Natural killer cell (primary cell): ENCODE results near the gene DDX27. TPM values are rescaled to one million over a fixed set of nuclear protein-coding genes. Genes with fewer than 3 reads are reported as not detected.
A peak's percentile ranks its signal among the peaks of the same experiment; 100 is the strongest.
"Not testable (repeated sequence)": the region's sequence is repeated elsewhere in the genome, so short reads cannot be mapped to it uniquely, and the experiment has no call there.

Experiments used
- ATAC-seq, 3 donors: fragments of 150-1000 bp in 2 of 3; fragments of 200-7000 bp in 1 of 3; cut with Tn5 transposase; 1 replicate in 1 of 3; 2 replicates in 2 of 3; pipeline ENCODE4 v1.10.0; 2021; ENCODE audit warnings: mild to moderate bottlenecking in 2 of 3, moderate library complexity in 2 of 3
- DNase-seq, 2 donors: peaks; one replicate each; pipeline versions ENCODE4 v3.0.0 to v3.0.0-alpha.2; 2013 to 2021; ENCODE audit warnings: mixed read lengths in 1 of 2
- H3K27ac ChIP-seq: one replicate; pipeline ENCODE4 v1.5.1; 2013; ENCODE audit warnings: mild to moderate bottlenecking, low read length
- H3K27me3 ChIP-seq: one replicate; pipeline ENCODE4 v1.6.1; 2013; ENCODE audit warnings: low read length; ENCODE audit not compliant: control insufficient read depth, insufficient read depth
- H3K36me3 ChIP-seq: one replicate; pipeline ENCODE4 v1.6.1; 2013; ENCODE audit warnings: low read length; ENCODE audit not compliant: control insufficient read depth, insufficient read depth
- H3K4me1 ChIP-seq: one replicate; pipeline ENCODE4 v1.6.1; 2013; ENCODE audit warnings: low read length; ENCODE audit not compliant: control insufficient read depth, insufficient read depth
- H3K4me3 ChIP-seq: one replicate; pipeline ENCODE4 v1.5.1; 2013; ENCODE audit warnings: low read length
- H3K9me3 ChIP-seq: one replicate; pipeline ENCODE4 v1.6.1; 2013; ENCODE audit warnings: low read length; ENCODE audit not compliant: control insufficient read depth, insufficient read depth
- H3K27ac Mint-ChIP-seq, 2 donors: one replicate each; pipeline ENCODE4 v1.8.0; 2022; ENCODE audit warnings: mild to moderate bottlenecking in 2 of 2, mixed read lengths in 2 of 2, moderate library complexity in 1 of 2
- H3K27me3 Mint-ChIP-seq, 2 donors: one replicate each; pipeline ENCODE4 v1.8.0; 2022; ENCODE audit warnings: low read depth in 2 of 2, mixed read lengths in 2 of 2
- H3K36me3 Mint-ChIP-seq: one replicate; pipeline ENCODE4 v1.8.0; 2022; ENCODE audit warnings: mixed read lengths
- H3K4me1 Mint-ChIP-seq, 2 donors: one replicate each; pipeline ENCODE4 v1.8.0; 2022; ENCODE audit warnings: mixed read lengths in 2 of 2
- H3K4me3 Mint-ChIP-seq: one replicate; pipeline ENCODE4 v1.8.0; 2022; ENCODE audit warnings: mild to moderate bottlenecking, moderate library complexity, mixed read lengths
- H3K9me3 Mint-ChIP-seq, 2 donors: one replicate each; pipeline ENCODE4 v1.8.0; 2022; ENCODE audit warnings: mixed read lengths in 2 of 2
- WGBS: methylation state at CpG from one replicate; pipeline ENCODE4 v1.1.7; 2013; ENCODE audit warnings: missing lambda C conversion rate; ENCODE audit not compliant: insufficient coverage; 5-methylcytosine and 5-hydroxymethylcytosine counted together
- intact Hi-C: fragments of 100-400 bp; cut with micrococcal nuclease; formaldehyde crosslinking; loops from one replicate; pipeline ENCODE4 v1.14.2; 2022
- total RNA-seq, 4 donors: library from RNA; stranded (reverse); fragments of 120-200 nt in 1 of 4; gene quantifications; one replicate each; pipeline versions ENCODE4 v1.2.3 to v1.2.4, GENCODE V29; 2013 to 2022
- TF ChIP-seq, protein P1 (sequence below): fragments of 200-600 bp; IDR thresholded peaks from one replicate; pipeline ENCODE4 v1.8.0; 2022; ENCODE audit warnings: antibody characterized with exemption

Gene DDX27
- total RNA-seq, 3 donors from 2014 or later (not counting 1 experiment from before 2014, with no cell fraction given), result 71.5 to 91.3 (median 75.9) TPM

DNA sequence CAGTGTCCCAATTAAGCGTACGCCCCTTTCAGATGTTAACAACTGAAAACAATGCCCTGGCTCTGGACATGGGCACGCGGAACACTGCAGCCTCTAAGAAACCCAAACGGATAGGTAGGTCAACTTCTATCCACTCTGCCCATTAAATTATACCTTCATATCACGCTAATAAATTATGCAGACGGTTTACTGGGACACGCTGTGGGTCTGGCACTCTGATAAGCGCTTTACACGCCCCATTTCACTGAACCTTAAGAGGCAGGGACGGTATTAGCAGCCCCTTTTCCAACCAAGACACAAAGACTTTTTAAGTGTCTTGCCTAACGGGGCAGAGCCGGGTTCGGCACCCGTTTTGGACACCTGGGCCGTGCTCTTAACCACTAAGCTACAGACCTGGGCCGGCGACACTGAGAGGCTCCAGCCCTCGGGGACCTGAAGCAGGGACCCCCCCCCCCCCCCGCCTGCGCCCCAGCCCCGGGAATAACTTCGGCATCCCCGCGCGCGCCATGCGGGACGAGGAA lies 31.8 kb upstream of the DDX27 start:
- DNase-seq, result peak in 1 of 2 donors; percentile 48
- Mint-ChIP-seq H3K27me3 (peaks cover 0 to 3% of the 10 kb centered on the region in 2 donors), H3K9me3 (no peaks in the 10 kb centered on the region), H3K4me3 (peak overlapping the region; percentile 92), H3K36me3 (no peaks in the 10 kb centered on the region), H3K4me1 (peaks cover 41 to 47% of the 10 kb centered on the region in 2 donors), H3K27ac (peak overlapping the region; percentile 86)
- no peaks in the 10 kb centered on the region for H3K27me3 ChIP-seq
- H3K27ac ChIP-seq, result peak overlapping the region; percentile 82
- under 1% methylated on average over 27 of the region's 29 CpGs for WGBS
- TF ChIP-seq, protein P1, sequence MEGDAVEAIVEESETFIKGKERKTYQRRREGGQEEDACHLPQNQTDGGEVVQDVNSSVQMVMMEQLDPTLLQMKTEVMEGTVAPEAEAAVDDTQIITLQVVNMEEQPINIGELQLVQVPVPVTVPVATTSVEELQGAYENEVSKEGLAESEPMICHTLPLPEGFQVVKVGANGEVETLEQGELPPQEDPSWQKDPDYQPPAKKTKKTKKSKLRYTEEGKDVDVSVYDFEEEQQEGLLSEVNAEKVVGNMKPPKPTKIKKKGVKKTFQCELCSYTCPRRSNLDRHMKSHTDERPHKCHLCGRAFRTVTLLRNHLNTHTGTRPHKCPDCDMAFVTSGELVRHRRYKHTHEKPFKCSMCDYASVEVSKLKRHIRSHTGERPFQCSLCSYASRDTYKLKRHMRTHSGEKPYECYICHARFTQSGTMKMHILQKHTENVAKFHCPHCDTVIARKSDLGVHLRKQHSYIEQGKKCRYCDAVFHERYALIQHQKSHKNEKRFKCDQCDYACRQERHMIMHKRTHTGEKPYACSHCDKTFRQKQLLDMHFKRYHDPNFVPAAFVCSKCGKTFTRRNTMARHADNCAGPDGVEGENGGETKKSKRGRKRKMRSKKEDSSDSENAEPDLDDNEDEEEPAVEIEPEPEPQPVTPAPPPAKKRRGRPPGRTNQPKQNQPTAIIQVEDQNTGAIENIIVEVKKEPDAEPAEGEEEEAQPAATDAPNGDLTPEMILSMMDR, result no peak
- intact Hi-C loops, result loop anchor here (1.0 to 5.0 kb wide), 3 partner anchors 32 to 140 kb away; partner anchors contain the start of genes CSE1L and DDX27
- peaks cover 16% of the 10 kb centered on the region for H3K4me1 ChIP-seq
- peak overlapping the region; percentile 42 for H3K4me3 ChIP-seq
- ATAC-seq, result no peak
- H3K36me3 ChIP-seq, result no peaks in the 10 kb centered on the region
- H3K9me3 ChIP-seq, result no peaks in the 10 kb centered on the region

DNA sequence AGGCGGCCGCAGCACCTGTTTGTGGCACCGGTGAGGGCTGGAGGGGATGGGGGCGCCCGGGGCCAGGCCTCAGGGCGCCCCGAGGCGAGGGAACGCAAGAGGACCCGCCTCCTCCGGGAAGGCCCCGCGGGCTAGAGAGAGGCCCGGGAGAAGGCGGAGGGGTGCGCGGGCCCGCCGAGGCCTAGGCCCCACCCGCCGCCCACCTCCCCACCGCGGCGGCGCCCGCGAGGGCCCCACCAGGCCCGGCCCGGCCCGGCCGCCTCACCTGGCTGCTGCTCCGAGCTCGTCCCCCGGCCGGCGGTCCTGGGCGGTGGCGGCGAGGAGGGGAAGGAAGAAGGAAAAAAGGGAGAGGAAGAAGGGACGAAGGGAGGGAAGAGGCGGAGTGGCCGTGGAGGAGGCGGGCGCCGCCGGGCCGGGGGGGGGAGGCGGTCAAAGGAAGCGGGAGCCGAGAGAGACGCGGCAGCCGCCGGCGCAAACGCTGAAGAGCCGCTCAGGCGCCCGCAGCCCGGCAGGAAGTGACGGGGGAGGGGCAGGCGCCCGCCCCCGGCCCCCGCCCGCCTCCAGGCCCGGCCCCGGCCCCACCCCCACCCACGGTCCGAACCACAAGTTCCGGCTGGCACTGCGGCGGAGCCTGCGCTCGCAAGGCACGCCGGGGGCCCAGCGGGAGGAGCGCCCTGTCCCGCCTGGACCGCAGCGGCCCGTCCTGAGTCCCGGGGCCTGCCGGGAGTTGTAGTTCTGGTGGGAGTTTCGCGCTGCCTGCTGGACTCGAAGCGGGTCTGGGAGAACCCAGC lies 31.2 kb upstream of the DDX27 start, which contains the start of gene STAU1:
STAU1 (minus strand) TSS at position 484 of the 791 bp plus-strand sequence. CDS start 22,133 bp downstream, outside the sequence.
- H3K9me3 Mint-ChIP-seq, result no peaks in the 10 kb centered on the region
- WGBS, result under 1% methylated on average over 89 of the region's 89 CpGs
- H3K4me3 Mint-ChIP-seq, result peak within 1 kb of the TSS; percentile 92
- H3K4me1 Mint-ChIP-seq, result peaks cover 35 to 40% of the 10 kb centered on the region in 2 donors
- peaks cover 16% of the 10 kb centered on the region for H3K4me1 ChIP-seq
- peak within 1 kb of the TSS; percentile 82 for H3K27ac ChIP-seq
- H3K36me3 ChIP-seq, result no peaks in the 10 kb centered on the region
- peak within 1 kb of the TSS; percentile 86 for H3K27ac Mint-ChIP-seq
- TF ChIP-seq, protein P1, result no peak
- peak within 1 kb of the TSS; percentile 42 for H3K4me3 ChIP-seq
- ATAC-seq (peak; percentile 94 to 99 (median 96)), DNase-seq (peak; percentile 92 to 97)
- no peaks in the 10 kb centered on the region for H3K9me3 ChIP-seq
- intact Hi-C loops, result loop anchor here (1.0 to 5.0 kb wide), 3 partner anchors 31 to 141 kb away; partner anchors contain the start of genes CSE1L and DDX27
- no peaks in the 10 kb centered on the region for H3K36me3 Mint-ChIP-seq
- H3K27me3 Mint-ChIP-seq, result peaks cover 0 to 3% of the 10 kb centered on the region in 2 donors
- no peaks in the 10 kb centered on the region for H3K27me3 ChIP-seq

DNA sequence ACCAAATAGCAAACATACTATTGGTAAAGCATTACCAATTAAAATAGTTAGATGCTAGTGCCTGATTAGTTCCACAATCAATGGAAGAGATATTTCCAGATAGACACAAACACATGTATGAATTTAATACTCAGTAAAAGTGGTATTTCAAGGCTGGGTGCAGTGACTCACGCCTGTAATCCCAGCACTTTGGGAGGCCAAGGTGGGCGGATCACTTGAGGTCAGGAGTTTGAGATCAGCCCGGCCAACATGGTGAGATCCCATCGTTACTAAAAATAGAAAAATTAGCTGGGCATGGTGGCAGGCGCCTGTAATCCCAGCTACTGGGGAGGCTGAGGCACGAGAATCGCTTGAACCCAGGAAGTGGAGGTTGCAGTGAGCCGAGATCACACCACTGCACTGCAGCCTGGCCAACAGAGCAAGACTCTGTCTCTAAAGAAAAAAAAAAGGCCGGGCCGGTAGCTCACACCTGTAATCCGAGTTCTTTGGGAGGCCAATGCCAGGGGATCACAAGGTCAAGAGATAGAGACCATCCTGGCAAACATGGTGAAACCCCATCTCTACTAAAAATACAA lies 26.2 kb upstream of the DDX27 start:
- H3K4me3 Mint-ChIP-seq, H3K9me3 ChIP-seq, H3K36me3 ChIP-seq, H3K9me3 Mint-ChIP-seq, DNase-seq, H3K27me3 ChIP-seq, H3K4me3 ChIP-seq, H3K36me3 Mint-ChIP-seq, H3K27ac Mint-ChIP-seq, H3K4me1 Mint-ChIP-seq, H3K4me1 ChIP-seq, H3K27ac ChIP-seq, H3K27me3 Mint-ChIP-seq, ATAC-seq, intact Hi-C loops: not testable (repeated sequence)
- 84% methylated on average over 11 of the region's 11 CpGs for WGBS

DNA sequence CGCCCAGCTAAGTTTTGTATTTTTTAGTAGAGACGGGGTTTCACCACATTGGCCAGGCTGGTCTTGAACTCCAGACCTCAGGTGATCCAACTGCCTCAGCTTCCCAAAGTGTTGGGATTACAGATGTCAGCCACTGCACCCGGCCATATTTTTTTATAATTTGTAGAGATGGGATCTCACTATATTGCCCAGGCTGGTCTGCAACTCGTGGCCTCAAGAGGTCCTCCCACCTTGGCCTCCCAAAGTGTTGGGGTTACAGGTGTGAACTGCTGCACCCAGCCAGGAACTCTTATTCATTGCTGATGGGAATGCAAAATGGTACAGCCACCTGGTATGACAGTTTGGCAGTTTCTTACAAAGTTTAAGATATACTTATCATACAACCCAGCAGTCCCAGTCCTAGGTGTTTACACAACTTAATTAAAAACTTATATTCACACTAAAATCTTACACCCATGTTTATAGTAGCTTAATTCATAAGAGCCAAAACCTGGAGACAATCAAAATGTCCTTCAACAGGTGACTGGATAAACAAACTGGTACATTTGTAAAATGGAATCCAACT lies 19.4 kb upstream of the DDX27 start:
- H3K9me3 ChIP-seq, result no peaks in the 10 kb centered on the region
- H3K27me3 Mint-ChIP-seq, result no peaks in the 10 kb centered on the region
- TF ChIP-seq, protein P1, result no peak
- H3K4me1 ChIP-seq, result no peaks in the 10 kb centered on the region
- no peak overlapping the region for H3K27ac ChIP-seq
- H3K4me3 Mint-ChIP-seq, result no peak overlapping the region
- H3K9me3 Mint-ChIP-seq, result no peaks in the 10 kb centered on the region
- H3K4me1 Mint-ChIP-seq, result no peaks in the 10 kb centered on the region
- no peak overlapping the region for H3K27ac Mint-ChIP-seq
- intact Hi-C loops, result no loop called here
- no peaks in the 10 kb centered on the region for H3K36me3 ChIP-seq
- H3K36me3 Mint-ChIP-seq, result no peaks in the 10 kb centered on the region
- no peaks in the 10 kb centered on the region for H3K27me3 ChIP-seq
- ATAC-seq (no peak), DNase-seq (no peak)
- H3K4me3 ChIP-seq, result no peak overlapping the region
- 85% methylated on average over 4 of the region's 4 CpGs for WGBS
